ENCODE data around the gene PRG3.

- TF ChIP-seq REST (IDR thresholded peaks at IDR 0.05; ENCODE audit: insufficient read depth in 1 of 2, low read depth in 2 of 2, low read length in 2 of 2) (no peak), POLR2AphosphoS5 (IDR thresholded peaks at IDR 0.05; ENCODE audit: low read depth, low read length) (no peak)
These were observed 15.8 kb upstream of the PRG3 start for GRCh38 chr11:57396744-57397143.
